Left lobe of liver (tissue), 2 donors: ENCODE results near the gene PPARD. TPM values are rescaled to one million over a fixed set of nuclear protein-coding genes. Genes with fewer than 3 reads are reported as not detected.

Experiments used
- ATAC-seq: fragments of 200-7000 bp; cut with Tn5 transposase; one replicate; pipeline ENCODE4 v1.9.1; 2020; ENCODE audit warnings: mild to moderate bottlenecking, moderate library complexity
- DNase-seq: peaks from one replicate; pipeline ENCODE4 v3.0.0-alpha.2; 2020; ENCODE audit warnings: low spot score
- total RNA-seq: library from RNA; stranded (reverse); gene quantifications from one replicate; pipeline ENCODE4 v1.2.1, GENCODE V29; 2021
- donor health status: DM: no; HTN: no; CAD: no; lungs with moderate emphysema.
- donor health status: DM: no; HTN: yes; CAD: no.

Gene PPARD
- total RNA-seq, 1 donor from 2014 or later, result 10.8 TPM

DNA sequence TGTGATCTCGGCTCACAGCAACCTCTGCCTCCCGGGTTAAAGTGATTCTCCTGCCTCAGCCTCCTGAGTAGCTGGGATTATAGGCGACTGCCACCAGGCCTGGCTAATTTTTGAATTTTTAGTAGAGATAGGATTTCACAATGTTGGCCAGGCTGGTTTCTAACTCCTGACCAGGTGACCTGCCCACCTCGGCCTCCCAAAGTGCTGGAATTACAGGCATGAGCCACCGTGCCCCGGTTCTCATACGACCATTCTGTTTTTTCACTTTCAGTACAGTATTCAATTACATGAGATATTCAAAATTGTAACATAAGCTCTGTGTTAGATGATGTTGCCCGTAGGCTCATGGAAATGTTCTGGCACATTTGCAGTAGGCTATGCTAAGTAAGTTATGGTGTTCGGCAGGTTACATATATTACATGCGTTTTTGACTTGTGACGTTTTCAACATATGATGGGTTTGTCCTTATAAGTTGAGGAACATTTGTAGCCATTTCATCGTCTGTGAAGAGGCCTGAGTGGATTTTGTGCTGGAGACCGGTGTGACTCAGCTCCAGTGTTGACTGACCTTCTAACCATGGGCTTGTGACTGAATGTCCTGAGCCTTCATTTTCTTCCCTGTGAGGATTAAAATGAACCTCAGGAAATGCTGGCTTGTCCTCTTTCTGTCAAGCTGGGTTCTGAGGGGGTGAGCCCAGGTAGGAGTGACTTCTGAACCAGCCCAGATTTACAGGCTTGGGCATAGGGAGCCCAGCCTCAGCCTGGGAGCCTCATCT is 12.2 kb downstream of the PPARD start:
- DNase-seq (no peak), ATAC-seq (no peak)

DNA sequence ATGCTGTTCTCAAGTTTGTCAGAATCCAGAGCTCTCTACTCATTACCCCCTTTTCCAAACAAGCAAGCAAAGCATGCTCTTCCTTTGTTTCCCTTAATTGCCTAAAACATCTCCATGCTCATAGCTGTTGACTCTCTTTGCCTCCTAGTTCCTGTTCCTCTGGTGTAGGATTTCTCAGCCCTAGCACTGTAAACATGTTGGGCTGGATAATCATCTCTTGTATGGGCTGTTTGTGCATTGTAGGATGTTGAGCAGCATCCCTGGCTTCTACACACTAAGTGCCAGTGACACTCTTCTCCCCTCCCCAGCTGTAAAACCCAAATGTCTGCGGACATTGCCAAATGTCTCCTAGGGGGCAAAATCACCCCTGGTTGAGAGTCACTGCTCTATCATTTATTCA is 14.0 kb downstream of the PPARD start:
- ATAC-seq (no peak), DNase-seq (no peak)

DNA sequence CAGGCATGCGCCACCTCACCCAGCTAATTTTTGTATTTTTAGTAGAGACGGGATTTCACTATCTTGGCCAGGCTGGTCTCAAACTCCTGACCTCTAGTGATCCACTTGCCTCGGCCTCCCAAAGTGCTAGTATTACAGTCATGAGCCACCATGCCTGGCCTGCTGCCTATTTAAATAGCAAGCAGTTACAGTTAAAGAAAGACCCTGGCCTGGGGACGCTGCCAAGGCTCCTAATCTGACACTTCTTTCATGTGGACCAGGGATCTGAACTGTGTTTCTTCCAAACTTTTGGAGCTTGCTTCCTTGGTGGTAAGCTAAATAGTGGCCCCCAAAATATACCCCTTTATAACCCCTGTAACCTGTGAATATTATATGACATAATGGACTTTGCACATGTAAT is 15.3 kb downstream of the PPARD start:
- DNase-seq (no peak), ATAC-seq (no peak)

DNA sequence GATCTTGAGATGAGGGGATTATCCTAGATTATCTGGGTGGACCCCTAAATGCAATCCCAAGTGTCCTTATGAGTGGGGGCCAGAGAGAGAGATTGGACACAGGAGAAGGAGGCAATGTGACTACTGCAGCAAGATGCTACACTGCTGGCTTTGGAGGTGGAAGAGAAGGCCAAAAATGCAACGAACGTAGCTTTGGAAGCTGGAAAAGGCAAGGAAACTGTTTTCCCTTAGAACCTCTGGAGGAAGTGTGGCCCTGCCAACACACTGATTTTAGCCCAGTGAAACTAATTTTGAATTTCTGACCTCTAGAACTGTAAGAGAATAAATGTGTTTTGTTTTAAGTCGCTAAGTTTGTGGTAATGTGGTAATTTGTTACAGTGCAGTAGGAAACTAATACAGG is 15.7 kb downstream of the PPARD start:
- ATAC-seq, result no peak
- no peak for DNase-seq

DNA sequence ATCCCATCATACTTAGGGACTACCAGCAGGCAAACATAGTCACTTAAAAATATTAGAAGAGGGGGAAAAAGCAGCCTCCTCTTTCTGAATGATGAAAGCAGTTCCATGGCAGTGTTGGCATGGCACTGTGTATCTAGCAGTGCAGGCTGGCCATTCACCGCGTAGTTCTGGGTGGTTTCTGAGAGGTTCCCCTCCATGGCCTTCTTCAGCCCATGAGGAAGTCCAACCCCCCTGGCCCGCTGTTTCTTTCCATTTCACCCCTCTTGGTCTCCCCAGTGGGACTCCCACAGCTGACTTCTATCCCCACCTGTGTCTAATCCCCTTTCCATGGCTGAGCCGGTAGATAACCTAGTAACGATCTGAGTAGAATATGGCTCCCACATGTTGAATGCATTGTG is 17.0 kb downstream of the PPARD start:
- ATAC-seq (no peak), DNase-seq (no peak)

DNA sequence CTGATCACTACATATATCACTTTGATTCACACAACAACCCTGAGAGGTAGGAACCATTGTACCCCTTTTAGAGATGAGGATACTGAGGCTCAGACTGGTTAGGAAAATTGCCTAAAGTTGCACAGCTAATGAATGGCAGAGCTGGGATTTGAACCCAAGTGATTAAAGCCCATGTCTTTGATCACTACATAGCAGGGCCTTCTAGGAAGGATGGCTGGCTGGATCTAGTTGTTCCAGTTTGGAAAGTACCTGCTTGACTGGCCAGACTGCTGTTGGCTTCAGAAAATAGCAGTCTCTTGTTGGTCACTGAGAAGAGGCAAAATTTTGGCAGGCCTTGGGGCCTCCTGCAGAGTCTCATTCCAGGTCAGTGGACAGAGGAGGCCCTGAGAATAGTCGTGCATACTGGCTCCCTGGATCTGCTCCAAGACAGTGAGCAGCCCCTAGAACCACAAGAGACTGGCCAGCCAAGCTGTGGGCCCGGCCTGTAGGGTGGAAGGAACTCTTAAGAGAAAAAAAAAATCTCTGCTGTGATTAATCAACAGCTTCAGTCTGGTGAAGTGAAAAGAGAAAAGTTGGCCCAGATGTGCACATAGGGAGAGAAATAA is 17.5 kb downstream of the PPARD start:
- DNase-seq (peak; percentile 62), ATAC-seq (peak; percentile 63)

DNA sequence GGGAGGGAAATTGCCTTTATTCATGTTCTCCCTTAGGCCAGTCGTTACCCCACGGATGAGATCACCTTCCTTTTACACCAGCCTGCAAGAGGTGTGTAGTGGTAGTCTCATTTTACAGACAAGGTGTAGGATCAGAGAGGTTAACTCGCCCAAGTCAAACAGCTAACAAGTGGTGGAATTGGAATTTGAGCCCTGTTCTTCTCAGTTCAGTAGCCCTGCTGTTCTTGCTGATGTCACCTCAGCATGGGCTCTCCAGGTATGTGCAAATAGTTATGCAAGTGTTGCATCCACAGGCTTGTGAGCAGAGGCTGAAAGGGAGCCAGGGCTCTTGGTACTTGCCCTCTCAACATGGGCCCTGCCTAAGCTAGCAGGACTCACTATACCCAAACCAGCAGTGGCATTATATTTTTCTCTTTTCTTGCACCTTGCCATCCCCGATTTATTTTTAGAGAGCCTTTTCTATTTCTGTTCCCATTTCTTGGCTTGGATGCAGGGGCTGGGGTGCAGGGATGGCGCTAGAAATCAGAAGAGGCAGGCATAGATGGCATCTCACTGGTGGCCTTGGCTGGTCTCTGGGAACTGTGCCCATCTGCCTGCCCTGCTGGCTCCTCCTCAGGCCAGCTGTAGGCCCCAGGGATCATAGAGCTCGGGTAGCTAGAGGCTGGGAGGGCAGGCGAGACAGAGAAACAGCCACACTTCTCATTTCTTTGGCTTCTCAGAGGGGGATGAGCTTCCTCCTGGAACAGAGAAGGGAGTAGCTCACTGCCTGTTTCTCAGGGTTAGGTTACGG is 18.2 kb downstream of the PPARD start:
- peak; percentile 91 for DNase-seq
- ATAC-seq, result peak; percentile 90

DNA sequence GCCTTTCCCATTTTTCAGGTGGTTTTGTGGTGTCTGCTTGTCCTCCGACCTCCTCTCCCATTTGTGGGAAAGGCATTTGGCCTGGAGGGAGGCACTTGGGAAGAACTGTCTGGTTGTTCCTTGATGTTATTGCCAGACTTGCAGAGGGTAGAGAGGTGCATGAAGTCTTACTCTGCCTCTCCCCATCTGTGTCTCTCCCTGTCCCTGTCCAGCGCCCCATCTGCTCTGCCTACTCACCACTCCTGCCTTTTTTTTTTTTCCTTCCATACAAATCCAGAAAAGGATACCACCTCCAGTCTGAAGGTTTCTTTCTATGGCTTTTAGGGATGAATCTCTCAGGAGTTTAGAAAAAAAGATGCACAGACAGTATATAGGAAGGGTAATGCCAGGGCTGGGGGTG is 19.8 kb downstream of the PPARD start:
- ATAC-seq (no peak), DNase-seq (no peak)

DNA sequence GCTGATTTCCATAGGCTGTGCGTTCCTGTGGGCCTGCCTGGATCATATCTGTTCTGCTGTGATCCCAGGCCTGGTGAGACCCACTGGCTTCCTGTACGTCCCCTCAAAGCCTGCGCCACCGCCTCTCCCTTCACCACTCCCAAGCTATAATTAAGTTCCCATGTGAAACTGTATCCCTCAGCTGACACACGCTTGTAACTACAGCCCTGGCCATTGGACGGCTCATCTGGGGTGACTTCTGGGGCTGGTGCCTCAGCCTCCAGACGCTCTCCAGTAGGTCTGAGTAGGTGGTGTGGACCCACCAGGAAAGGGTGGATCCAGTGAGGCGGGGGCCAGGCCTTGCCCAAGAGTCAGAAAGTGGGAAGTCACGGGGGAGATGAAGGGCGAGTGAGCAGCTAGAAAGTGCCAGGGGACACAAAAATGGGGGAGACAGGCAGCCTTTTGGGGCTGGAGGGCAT is 21.0 kb downstream of the PPARD start:
- DNase-seq, result no peak
- no peak for ATAC-seq

DNA sequence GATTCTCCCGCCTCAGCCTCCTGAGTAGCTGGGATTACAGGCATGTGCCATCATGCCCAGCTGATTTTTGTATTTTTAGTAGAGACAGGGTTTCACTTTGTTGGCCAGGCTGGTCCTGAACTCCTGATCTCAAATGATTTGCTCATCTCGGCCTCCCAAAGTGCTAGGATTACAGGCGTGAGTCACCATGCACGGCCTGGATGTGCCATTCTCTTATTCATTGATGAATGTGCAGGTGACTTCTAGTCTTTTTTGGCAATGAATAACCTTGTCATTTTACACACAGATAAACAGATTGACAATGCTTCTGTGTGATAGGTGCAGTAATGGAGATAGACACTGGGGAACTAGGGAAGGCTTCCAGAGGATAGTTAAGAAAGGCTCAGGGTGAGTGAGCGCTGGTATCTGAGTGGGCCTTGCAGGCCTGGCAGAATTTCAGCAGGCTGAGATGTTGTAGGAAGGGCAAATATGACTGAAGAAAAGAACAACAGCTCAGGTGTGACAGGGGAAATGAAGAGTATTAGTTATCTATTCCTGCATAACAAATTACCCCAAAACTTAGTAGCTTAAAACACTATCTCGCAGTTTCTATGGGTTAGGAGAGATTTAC is 23.3 kb downstream of the PPARD start:
- ATAC-seq (no peak), DNase-seq (no peak)

DNA sequence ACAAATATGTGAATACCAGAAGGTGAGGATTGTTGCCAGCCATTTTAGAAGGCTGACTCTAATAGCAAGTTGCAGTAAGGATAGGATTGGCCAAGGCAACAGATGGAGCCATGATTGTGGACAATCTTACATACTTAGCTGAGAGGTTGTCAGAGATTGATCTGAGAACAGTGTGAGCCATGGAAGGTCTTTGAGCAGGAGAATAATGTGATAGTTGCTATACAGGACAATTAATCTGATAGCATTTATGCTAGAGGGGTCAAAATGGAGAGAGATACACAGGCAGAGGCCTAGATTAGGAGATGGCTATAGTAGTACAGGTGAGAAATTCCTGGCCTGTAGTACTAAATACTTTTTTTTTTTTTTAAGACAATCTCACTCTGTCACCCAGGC is 23.8 kb downstream of the PPARD start:
- DNase-seq (no peak), ATAC-seq (no peak)

DNA sequence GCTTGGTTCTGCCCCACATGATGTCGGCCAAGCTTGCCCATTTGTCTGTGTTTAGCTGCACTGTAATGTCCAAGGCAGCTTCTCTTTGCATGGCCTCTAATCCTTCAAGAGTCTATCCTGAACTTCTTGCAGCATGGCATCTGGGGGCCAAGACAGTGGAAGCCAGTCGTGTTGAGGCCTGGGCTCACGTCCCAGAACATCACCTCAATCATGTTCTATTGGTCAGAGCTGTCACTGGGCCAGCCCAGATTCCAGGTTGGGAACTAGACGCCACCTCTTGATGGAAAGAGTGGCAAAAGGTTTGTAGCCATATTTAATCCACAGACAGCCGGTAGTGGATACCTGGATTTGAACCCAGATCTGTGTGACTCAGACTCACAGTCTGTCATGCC is 25.3 kb downstream of the PPARD start:
- no peak for ATAC-seq
- no peak for DNase-seq

DNA sequence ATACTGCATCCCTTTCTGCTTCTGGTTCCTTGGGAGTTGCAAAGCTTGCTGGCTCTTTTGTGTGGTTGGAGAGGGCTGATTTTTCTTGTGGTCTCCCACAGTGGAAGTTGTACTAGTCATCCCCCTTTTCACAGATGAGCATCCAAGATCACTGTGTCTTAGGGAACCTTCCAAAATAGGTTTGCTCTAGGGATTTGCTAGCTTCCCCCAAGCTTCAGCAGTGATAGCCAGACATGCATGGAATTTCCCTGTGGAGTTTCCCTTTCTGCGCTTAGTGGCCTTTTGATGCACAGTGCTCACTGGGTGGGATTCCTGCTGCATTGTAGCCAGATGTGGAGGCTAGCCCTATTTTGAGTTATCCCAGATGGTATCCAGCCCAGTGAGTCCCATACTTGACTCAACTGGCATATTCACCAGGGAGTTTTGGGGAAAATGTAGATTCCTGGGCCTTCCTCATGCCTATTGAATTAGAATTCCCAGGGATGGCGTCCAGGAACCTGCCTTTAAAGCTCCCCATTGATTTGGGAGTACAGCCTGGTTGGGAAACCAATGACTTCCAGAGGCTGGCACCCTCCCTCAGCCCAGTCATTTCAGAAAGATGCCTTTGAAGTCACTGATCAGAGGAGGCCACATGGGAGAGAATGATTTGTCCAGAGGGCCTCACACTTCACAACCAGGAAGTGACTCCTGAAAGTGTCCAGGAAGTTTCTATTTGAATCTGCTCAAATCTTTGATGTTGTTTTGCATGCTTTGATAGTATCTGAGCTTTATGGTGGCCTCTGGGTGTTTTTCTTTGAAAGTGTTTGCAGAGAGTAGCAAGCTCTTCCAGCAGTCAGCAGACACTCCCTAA is 25.9 kb downstream of the PPARD start:
- ATAC-seq, result no peak

DNA sequence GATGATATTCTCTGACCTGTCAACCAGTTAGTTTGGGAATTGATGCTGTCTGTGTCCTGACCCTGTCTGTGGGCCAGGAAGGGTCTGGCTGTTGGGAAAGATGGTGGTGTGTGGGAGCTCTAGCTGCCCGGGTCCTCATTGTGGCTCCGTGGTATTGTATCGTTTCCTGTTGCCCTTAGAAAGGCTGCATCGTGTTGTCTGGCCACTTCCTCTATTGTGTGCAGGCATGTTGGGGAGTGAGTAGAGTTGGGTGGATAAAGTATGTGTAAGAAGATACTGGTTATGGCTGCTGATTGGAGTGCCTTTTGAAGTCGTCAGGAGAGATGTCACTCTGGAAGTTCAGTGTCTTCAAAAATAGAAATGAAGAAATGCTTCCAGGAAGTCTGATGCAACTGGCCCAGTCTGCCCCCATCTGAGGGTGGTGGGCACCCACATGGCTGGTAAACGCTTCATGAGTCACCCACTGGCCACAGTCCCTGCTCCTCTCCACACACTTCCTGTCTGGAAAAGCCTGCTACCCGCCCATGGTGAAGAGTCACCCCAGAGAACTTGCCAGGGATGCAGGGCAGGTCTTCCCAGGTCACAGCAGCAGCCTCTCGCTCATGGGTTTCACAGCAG is 27.9 kb downstream of the PPARD start:
- peak; percentile 22 for ATAC-seq
- no peak for DNase-seq

More for the DNA sequence above, 25.9 kb downstream of the PPARD start:
- no peak for DNase-seq

DNA sequence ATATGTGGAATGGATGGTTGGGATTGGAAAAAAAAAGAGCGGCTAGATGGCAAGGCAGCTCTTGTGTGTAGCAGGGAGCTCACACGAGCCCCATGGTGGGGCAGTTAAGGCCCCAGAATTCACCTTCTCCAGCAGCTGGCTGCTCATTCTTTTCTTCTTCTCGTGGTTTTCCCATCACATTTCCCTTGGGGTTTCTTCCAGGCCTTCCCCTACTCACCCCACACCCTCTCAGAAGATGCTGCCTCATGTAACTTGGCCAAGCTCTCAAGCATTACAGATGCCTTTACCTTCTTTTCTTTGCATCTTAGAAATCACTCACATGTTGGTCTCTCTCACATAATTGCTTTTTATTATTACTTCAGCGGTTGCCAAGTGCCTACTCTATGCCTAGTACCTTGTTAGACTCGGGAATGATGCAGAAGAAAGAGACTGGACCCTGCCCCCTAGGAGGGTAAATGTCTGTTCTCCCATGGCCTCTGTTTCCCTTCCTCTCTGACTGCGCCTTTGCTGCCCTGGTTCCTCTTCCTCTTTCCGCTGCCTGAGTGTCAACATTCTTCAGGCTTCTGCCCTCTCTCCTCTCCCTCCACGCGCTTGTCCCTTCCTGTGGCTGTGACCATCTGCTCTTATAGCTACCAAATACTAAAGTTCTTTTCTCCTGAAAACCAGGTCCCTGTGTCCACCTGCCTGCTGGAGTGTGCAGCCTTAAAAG is 28.6 kb downstream of the PPARD start:
- ATAC-seq (peak; percentile 54), DNase-seq (no peak)

DNA sequence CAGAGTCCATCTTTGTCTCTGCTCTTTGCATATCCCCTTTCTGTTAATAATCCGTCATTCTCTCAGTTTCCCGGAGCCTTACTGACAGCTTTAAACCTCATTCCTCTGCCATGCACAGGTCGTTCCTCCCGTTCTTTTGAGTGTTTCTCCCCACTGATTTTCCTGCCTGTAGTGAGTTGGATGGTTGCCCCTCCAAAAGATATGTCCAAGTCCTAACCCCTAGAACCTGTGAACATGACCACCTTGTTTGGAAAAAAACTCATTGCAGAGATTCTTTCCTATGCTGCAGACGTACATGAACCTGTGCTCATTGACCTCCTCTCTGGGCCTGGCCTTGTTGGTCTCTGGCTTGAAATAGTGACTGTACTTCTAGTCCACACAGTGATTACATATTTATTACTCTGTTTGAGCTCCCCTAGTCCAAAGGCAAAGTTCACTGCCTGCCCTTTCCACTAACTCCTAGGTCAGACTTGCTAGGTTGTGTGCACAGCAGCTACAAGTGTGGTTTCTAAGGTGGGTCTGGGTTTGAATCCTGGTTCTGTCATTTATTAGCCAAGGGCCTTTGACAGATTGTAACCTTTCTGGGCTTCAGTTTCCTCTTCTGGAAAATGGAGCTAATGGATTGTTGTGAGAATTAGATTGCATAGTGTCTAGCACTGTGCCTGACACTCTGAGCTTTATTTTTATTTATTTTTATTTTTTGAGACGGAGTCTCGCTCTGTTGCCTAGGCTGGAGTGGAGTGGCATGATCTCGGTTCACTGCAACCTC is 29.3 kb downstream of the PPARD start:
- peak; percentile 68 for DNase-seq
- peak; percentile 88 for ATAC-seq

DNA sequence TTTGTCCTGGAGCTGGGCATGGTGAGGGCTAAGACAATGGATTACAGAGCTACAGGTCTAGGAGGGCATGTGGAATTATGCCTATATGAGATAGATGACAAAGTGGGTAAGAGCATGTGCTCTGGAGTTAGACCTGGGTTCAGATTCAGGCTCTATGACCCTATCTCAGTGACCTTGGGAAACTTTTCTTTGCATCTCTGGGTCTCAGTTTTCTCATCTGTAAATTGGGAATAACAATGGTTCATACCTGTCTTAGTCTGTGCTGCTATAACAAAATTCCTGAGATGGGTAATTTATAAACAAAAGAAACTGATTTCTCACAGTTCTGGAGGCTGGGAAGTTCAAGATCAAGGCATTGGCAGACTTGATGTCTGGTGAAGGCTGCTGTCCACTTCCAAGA is 30.3 kb downstream of the PPARD start:
- DNase-seq (no peak), ATAC-seq (no peak)

DNA sequence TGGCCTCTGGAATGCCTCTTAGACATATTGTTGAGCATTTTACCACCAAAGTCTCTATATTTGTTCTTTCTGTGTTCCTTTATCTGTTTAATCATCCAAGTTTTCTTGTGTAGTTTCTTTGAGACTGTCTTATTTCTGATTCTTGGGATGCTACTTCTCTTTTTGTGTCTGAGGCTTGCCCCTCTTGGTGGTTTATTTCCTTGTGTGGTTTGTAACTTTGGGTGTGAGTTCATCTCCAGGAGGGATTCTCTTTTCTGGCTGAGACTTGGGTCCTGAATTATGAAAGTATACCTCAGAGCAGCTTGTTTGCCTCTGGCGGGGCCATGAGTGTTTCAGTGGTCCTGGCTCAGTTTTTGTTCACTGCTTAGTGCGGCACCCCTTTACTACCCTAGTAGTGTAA is 33.9 kb downstream of the PPARD start:
- DNase-seq, result no peak

DNA sequence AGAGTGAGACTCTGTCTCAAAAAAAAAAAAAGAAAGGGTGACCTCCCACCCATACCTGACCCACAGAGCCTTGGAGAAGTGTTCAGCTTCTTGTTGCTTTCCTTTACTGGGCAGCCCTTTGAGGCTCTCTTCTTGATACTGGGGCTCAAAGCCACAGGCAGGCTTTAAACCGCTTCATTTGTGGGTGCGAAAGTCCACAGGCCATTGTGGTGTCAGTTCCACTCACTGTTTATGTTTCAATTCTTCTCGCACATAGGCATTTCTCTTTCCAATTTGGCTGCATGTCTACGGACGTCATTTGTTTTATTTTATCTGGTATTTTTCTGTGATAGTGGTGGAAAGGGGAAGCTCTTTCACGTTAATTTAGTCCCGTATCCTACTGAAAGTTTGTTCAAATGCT is 34.6 kb downstream of the PPARD start:
- no peak for DNase-seq
- no peak for ATAC-seq

More for the DNA sequence above, 33.9 kb downstream of the PPARD start:
- ATAC-seq, result no peak
